Breast epithelium (tissue), 4 donors: ENCODE results near the gene ZRANB1. TPM values are rescaled to one million over a fixed set of nuclear protein-coding genes. Genes with fewer than 3 reads are reported as not detected.

Experiments
- DNase-seq, 2 donors: peaks; one replicate each; pipeline ENCODE4 v3.0.0-alpha.2; 2019; ENCODE audit warnings: low spot score in 2 of 2
- H3K27ac ChIP-seq, 2 donors: fragments of 200-600 bp; sonication (generic) in 1 of 2; one replicate each; pipeline ENCODE4 v1.5.1; 2016 to 2019; ENCODE audit warnings: mild to moderate bottlenecking in 1 of 2
- H3K27me3 ChIP-seq, 2 donors: fragments of 200-600 bp; sonication (generic) in 1 of 2; one replicate each; pipeline versions ENCODE4 v1.5.1 to v1.6.0; 2017 to 2019; ENCODE audit warnings: control low read depth in 1 of 2, mild to moderate bottlenecking in 1 of 2
- H3K36me3 ChIP-seq: fragments of 200-600 bp; one replicate; pipeline ENCODE4 v1.5.1; 2019
- H3K4me1 ChIP-seq, 2 donors: fragments of 200-600 bp; sonication (generic); one replicate each; pipeline ENCODE4 v1.5.1; 2016 to 2019; ENCODE audit warnings: control low read depth in 1 of 2
- H3K4me3 ChIP-seq, 3 donors: fragments of 200-600 bp; sonication (generic); 1 replicate in 2 of 3; 2 replicates in 1 of 3; pipeline ENCODE4 v1.5.1; 2016 to 2019; ENCODE audit warnings: mild to moderate bottlenecking in 3 of 3, moderate library complexity in 2 of 3
- H3K9me3 ChIP-seq, 2 donors: fragments of 200-600 bp; sonication (generic) in 1 of 2; one replicate each; pipeline ENCODE4 v1.5.1; 2016 to 2019; ENCODE audit warnings: control low read depth in 1 of 2
- CTCF ChIP-seq, 3 donors: fragments of 450-650 bp; IDR thresholded peaks; one replicate each; pipeline ENCODE4 v1.5.1; 2016 to 2017; ENCODE audit warnings: antibody characterized with exemption in 3 of 3, mild to moderate bottlenecking in 3 of 3, moderate library complexity in 3 of 3
- POLR2A ChIP-seq: fragments of 450-650 bp; IDR thresholded peaks from one replicate; pipeline ENCODE4 v1.6.1; 2016; ENCODE audit warnings: antibody characterized with exemption, mild to moderate bottlenecking, moderate library complexity
- POLR2AphosphoS5 ChIP-seq, 3 donors: sonication (generic); formaldehyde crosslinking; IDR thresholded peaks; one replicate each; pipeline ENCODE4 v1.6.1; 2017; ENCODE audit warnings: antibody characterized with exemption in 3 of 3
- intact Hi-C: fragments of 100-400 bp; cut with DNase I; formaldehyde crosslinking; loops from one replicate; pipeline ENCODE4 v1.15.1; 2023; ENCODE audit warnings: low total_unique reads
- total RNA-seq, 3 donors: library from RNA; depleted of rRNA; stranded (reverse); fragments of >200 nt; gene quantifications; one replicate each; pipeline ENCODE4 v1.1.0, GENCODE V29; 2016

The ZRANB1 gene
- total RNA-seq, 3 donors from 2014 or later: 32.4 to 37.4 (median 35.1) TPM

GRCh38 chr10:125002423-125003145 lies 60.7 kb downstream of the ZRANB1 start:
- H3K27ac ChIP-seq: peak overlapping the region; percentile 74 to 85
- peak in 1 of 2 donors; percentile 14 for DNase-seq
- TF ChIP-seq CTCF (IDR thresholded peaks at IDR 0.05): no peak
- no peak for TF ChIP-seq POLR2A
- TF ChIP-seq POLR2AphosphoS5 (IDR thresholded peaks at IDR 0.05): no peak
- no peaks in the 10 kb centered on the region for H3K27me3 ChIP-seq
- peaks cover 9 to 32% of the 10 kb centered on the region in 2 donors for H3K4me1 ChIP-seq
- no peak overlapping the region for H3K4me3 ChIP-seq
- H3K36me3 ChIP-seq: no peaks in the 10 kb centered on the region
- no peaks in the 10 kb centered on the region for H3K9me3 ChIP-seq
- intact Hi-C loops: no loop called here

- Histone ChIP-seq H3K9me3 (no peaks in the 10 kb centered on the region), H3K27ac (peak overlapping the region; percentile 74 to 85), H3K4me3 (no peak overlapping the region), H3K36me3 (no peaks in the 10 kb centered on the region), H3K4me1 (peaks cover 11 to 36% of the 10 kb centered on the region in 2 donors), H3K27me3 (no peaks in the 10 kb centered on the region)
- peak; percentile 13 to 22 for DNase-seq
- TF ChIP-seq POLR2A (no peak), CTCF (IDR thresholded peaks at IDR 0.05) (no peak), POLR2AphosphoS5 (IDR thresholded peaks at IDR 0.05) (no peak)
- intact Hi-C loops: no loop called here
These were observed 61.4 kb downstream of the ZRANB1 start for GRCh38 chr10:125003146-125003900.

GRCh38 chr10:125003901-125004467 lies 62.1 kb downstream of the ZRANB1 start:
- Histone ChIP-seq H3K4me3 (no peak overlapping the region), H3K9me3 (no peaks in the 10 kb centered on the region), H3K36me3 (no peaks in the 10 kb centered on the region), H3K27me3 (no peaks in the 10 kb centered on the region), H3K27ac (no peak overlapping the region), H3K4me1 (peaks cover 12 to 38% of the 10 kb centered on the region in 2 donors)
- TF ChIP-seq POLR2A (no peak), CTCF (IDR thresholded peaks at IDR 0.05) (no peak), POLR2AphosphoS5 (IDR thresholded peaks at IDR 0.05) (no peak)
- peak; percentile 13 to 25 for DNase-seq
- intact Hi-C loops: no loop called here

GRCh38 chr10:125004571-125005311 lies 62.8 kb downstream of the ZRANB1 start:
- Histone ChIP-seq H3K4me1 (peaks cover 11 to 33% of the 10 kb centered on the region in 2 donors), H3K27ac (no peak overlapping the region), H3K9me3 (no peaks in the 10 kb centered on the region), H3K4me3 (no peak overlapping the region), H3K36me3 (no peaks in the 10 kb centered on the region), H3K27me3 (no peaks in the 10 kb centered on the region)
- intact Hi-C loops: no loop called here
- no peak for TF ChIP-seq CTCF (IDR thresholded peaks at IDR 0.05)
- TF ChIP-seq POLR2A: no peak
- TF ChIP-seq POLR2AphosphoS5 (IDR thresholded peaks at IDR 0.05): no peak
- DNase-seq: peak; percentile 13 to 50
